ENCODE measurements around the gene LRPPRC. TPM values are rescaled to one million over a fixed set of nuclear protein-coding genes. Genes with fewer than 3 reads are reported as not detected.

The LRPPRC gene
- total and polyA plus RNA-seq, 10 of the 15 experiments (the other 5 are each of a cell fraction or from before 2014, with no cell fraction given): 34.1 to 152 (median 97.0) TPM

DNA sequence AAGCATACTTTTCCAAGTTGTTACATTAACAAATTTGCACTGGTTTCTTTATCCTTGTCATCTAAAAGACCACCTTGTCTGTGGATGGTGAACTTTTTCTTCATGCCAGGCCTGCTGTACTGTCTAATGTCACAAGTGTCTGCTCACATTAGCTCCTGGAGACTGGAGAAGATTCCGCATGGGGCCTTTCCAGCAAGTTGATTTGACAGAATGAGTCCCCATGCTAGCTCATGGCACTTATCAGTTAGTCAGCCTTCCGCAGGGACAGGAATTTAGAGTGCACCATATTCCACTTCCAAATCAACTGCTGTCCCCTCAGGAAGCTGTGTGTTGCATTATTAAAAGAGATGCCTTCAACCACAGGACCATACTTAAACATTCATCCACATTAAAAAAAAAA is 41.4 kb upstream of the LRPPRC start (continued):
- TF ChIP-seq ELK1 (IDR thresholded peaks at IDR 0.05; ENCODE audit: low read depth, low read length): no peak
- no peak for TF ChIP-seq EZH2 (IDR thresholded peaks at IDR 0.05; ENCODE audit: borderline replicate concordance, control insufficient read depth, low read depth, low read length)
- no peak for TF ChIP-seq RELB (IDR thresholded peaks at IDR 0.05; ENCODE audit: low read depth)

GRCh38 chr2:44033947-44034346 is 38.2 kb upstream of the LRPPRC start:
- no peak overlapping the region for H3K9ac ChIP-seq (ENCODE audit: control insufficient read depth, insufficient read depth, low read length)
- no TSS peak for BruUV-seq (replicated peaks)
- ChIA-PET POLR2A (no interaction called here), RAD21 (ENCODE audit: unreplicated experiment) (no interaction called here), SMC1A (ENCODE audit: uncharacterized antibody, unreplicated experiment) (interaction anchor here (0.7 to 2.4 kb wide), 2 partner anchors 10 to 24 kb away, joined by 3 to 7 read pairs; no protein-coding TSS in a partner anchor), CTCF (interaction anchor here (1.3 kb wide), 1 partner anchor 10 kb away, joined by 6 read pairs; no protein-coding TSS in a partner anchor)
- no peaks in the 10 kb centered on the region for H3K9me3 ChIP-seq (replicated peaks; ENCODE audit: control insufficient read depth, insufficient read depth, low read length)
- in situ Hi-C loops (cut with MboI): no loop called here
- H3K79me2 ChIP-seq (ENCODE audit: control insufficient read depth, insufficient read depth, low read length): no peaks in the 10 kb centered on the region
- H3K4me1 ChIP-seq (ENCODE audit: control insufficient read depth, insufficient read depth, low read length): no peaks in the 10 kb centered on the region
- FAIRE-seq (no peak), ATAC-seq (no peak), DNase-seq (ENCODE audit: low read depth, low spot score) (no peak)
- H4K20me1 ChIP-seq (ENCODE audit: control insufficient read depth, insufficient read depth): no peaks in the 10 kb centered on the region
- H3K27ac ChIP-seq (ENCODE audit: control insufficient read depth, insufficient read depth): no peak overlapping the region
- no peak overlapping the region for H3K4me3 ChIP-seq
- H3K4me2 ChIP-seq (ENCODE audit: control insufficient read depth, insufficient read depth): no peak overlapping the region
- no peaks in the 10 kb centered on the region for H3K27me3 ChIP-seq (replicated peaks in 1 of 2; ENCODE audit: control insufficient read depth in 2 of 2, insufficient read depth in 2 of 2, low read length in 1 of 2)
- no peaks in the 10 kb centered on the region for H3K36me3 ChIP-seq (ENCODE audit: control insufficient read depth in 2 of 2, insufficient read depth in 2 of 2, low read length in 1 of 2)
- intact Hi-C loops (cut with micrococcal nuclease; ENCODE audit: unreplicated experiment): no loop called here
- H2AFZ ChIP-seq (ENCODE audit: control insufficient read depth, low read depth, low read length): no peak overlapping the region
- no peak for TF ChIP-seq ATF3 (IDR thresholded peaks at IDR 0.05; ENCODE audit: borderline replicate concordance, extremely low read depth, low read depth, low read length)
- TF ChIP-seq SMAD5 (IDR thresholded peaks at IDR 0.05; ENCODE audit: low read depth): no peak
- TF ChIP-seq NFIC (IDR thresholded peaks at IDR 0.05; ENCODE audit: low read depth, low read length): no peak
- TF ChIP-seq SIN3A (IDR thresholded peaks at IDR 0.05; ENCODE audit: low read depth, low read length): no peak
- no peak for TF ChIP-seq NR2C2 (IDR thresholded peaks at IDR 0.05; ENCODE audit: borderline replicate concordance, control insufficient read depth, insufficient read length, low read depth)
- TF ChIP-seq NKRF (conservative IDR thresholded peaks at IDR 0.05): no peak
- no peak for TF ChIP-seq ATF7 (IDR thresholded peaks at IDR 0.05; ENCODE audit: low read depth)
- no peak for TF ChIP-seq NR2C1 (IDR thresholded peaks at IDR 0.05)
- no peak for TF ChIP-seq NBN (IDR thresholded peaks at IDR 0.05)
- no peak for TF ChIP-seq RELB (IDR thresholded peaks at IDR 0.05; ENCODE audit: low read depth)
- TF ChIP-seq BHLHE40 (IDR thresholded peaks at IDR 0.05; ENCODE audit: borderline replicate concordance in 1 of 2, low read depth in 2 of 2, low read length in 1 of 2): no peak
